Neuronal stem cell (in vitro differentiated cells): ENCODE measurements around the gene CACNA1C.

Experiments
- DNase-seq: peaks from one replicate; pipeline ENCODE4 v3.0.0-alpha.2; 2013; ENCODE audit warnings: low spot score
- H2AFZ ChIP-seq: one replicate; pipeline ENCODE4 v1.6.1; 2013; ENCODE audit warnings: mild to moderate bottlenecking, low read length, inconsistent platforms
- H2AK5ac ChIP-seq: 2 replicates; pipeline ENCODE4 v1.6.1; 2013; ENCODE audit warnings: low read depth, mild to moderate bottlenecking, inconsistent platforms, low read length, moderate library complexity, mixed read lengths
- H2BK120ac ChIP-seq: 2 replicates; pipeline ENCODE4 v1.6.1; 2013; ENCODE audit warnings: low read depth, mild to moderate bottlenecking, inconsistent platforms, low read length, moderate library complexity, mixed read lengths
- H2BK12ac ChIP-seq: one replicate; pipeline ENCODE4 v1.6.1; 2013; ENCODE audit warnings: low read length, inconsistent platforms
- H2BK15ac ChIP-seq: 2 replicates; pipeline ENCODE4 v1.6.1; 2013; ENCODE audit warnings: mild to moderate bottlenecking, low read length, inconsistent platforms, mixed read lengths
- H2BK5ac ChIP-seq: one replicate; pipeline ENCODE4 v1.6.1; 2013; ENCODE audit warnings: inconsistent platforms, mild to moderate bottlenecking, low read length, moderate library complexity
- H3K14ac ChIP-seq: one replicate; pipeline ENCODE4 v1.6.1; 2013; ENCODE audit warnings: low read length, inconsistent platforms
- H3K18ac ChIP-seq: 2 replicates; pipeline ENCODE4 v1.6.1; 2013; ENCODE audit warnings: low read length, inconsistent platforms
- H3K23ac ChIP-seq: 2 replicates; pipeline ENCODE4 v1.6.1; 2013; ENCODE audit warnings: low read depth, mild to moderate bottlenecking, mixed read lengths, low read length, inconsistent platforms; ENCODE audit not compliant: poor library complexity
- H3K27ac ChIP-seq: replicated peaks from 3 replicates; pipeline ENCODE4 v1.5.1; 2013; ENCODE audit warnings: low read length, inconsistent platforms
- H3K27me3 ChIP-seq, 3 experiments: 2 replicates each; pipeline ENCODE4 v1.6.1; 2013; ENCODE audit warnings: low read length in 3 of 3, mild to moderate bottlenecking in 2 of 3, inconsistent platforms in 1 of 3, low read depth in 1 of 3, mixed read lengths in 1 of 3, moderate library complexity in 1 of 3; ENCODE audit not compliant: control insufficient read depth in 3 of 3, insufficient read depth in 3 of 3
- H3K36me3 ChIP-seq, 2 donors: replicated peaks in 1 of 2; 2 replicates each; pipeline ENCODE4 v1.6.1; 2013; ENCODE audit warnings: low read length in 2 of 2; ENCODE audit not compliant: control insufficient read depth in 2 of 2, insufficient read depth in 2 of 2
- H3K4ac ChIP-seq: 2 replicates; pipeline ENCODE4 v1.6.1; 2013; ENCODE audit warnings: inconsistent platforms, mild to moderate bottlenecking, low read length, moderate library complexity
- H3K4me1 ChIP-seq, 2 donors: 1 replicate in 1 of 2; 2 replicates in 1 of 2; pipeline ENCODE4 v1.6.1; 2013; ENCODE audit warnings: low read length in 2 of 2, low read depth in 1 of 2; ENCODE audit not compliant: control insufficient read depth in 2 of 2, insufficient read depth in 1 of 2
- H3K4me2 ChIP-seq: one replicate; pipeline ENCODE4 v1.6.1; 2013; ENCODE audit warnings: mild to moderate bottlenecking, low read length, inconsistent platforms; ENCODE audit not compliant: insufficient read depth, poor library complexity, severe bottlenecking
- H3K4me3 ChIP-seq, 2 donors: 2 replicates each; pipeline ENCODE4 v1.5.1; 2013; ENCODE audit warnings: low read length in 2 of 2, mild to moderate bottlenecking in 2 of 2, inconsistent platforms in 1 of 2, moderate library complexity in 1 of 2
- H3K79me1 ChIP-seq: one replicate; pipeline ENCODE4 v1.6.1; 2013; ENCODE audit warnings: low read depth, mild to moderate bottlenecking, inconsistent platforms, low read length, moderate library complexity
- H3K9ac ChIP-seq: one replicate; pipeline ENCODE4 v1.6.1; 2013; ENCODE audit warnings: mild to moderate bottlenecking, low read depth, low read length, inconsistent platforms; ENCODE audit not compliant: poor library complexity
- H3K9me3 ChIP-seq, 2 donors: replicated peaks in 1 of 2; 2 replicates each; pipeline versions ENCODE3 to v1.6.1; 2013; ENCODE audit warnings: low read length in 2 of 2, mild to moderate bottlenecking in 2 of 2, inconsistent platforms in 1 of 2, low read depth in 1 of 2, mixed read lengths in 1 of 2, moderate library complexity in 1 of 2; ENCODE audit not compliant: control insufficient read depth in 2 of 2, insufficient read depth in 1 of 2
- H4K8ac ChIP-seq: one replicate; pipeline ENCODE4 v1.6.1; 2013; ENCODE audit warnings: low read depth, mild to moderate bottlenecking, inconsistent platforms, low read length, moderate library complexity
- H4K91ac ChIP-seq: one replicate; pipeline ENCODE4 v1.6.1; 2013; ENCODE audit warnings: low read length, low read depth, mild to moderate bottlenecking, inconsistent platforms; ENCODE audit not compliant: poor library complexity
- WGBS, 2 donors: extraction: QIAGEN DNeasy Blood & Tissue Kit; methylation state at CpG; one replicate each; pipeline ENCODE4 v1.1.7; 2013; ENCODE audit warnings: missing lambda C conversion rate in 2 of 2, mixed read lengths in 1 of 2; ENCODE audit not compliant: insufficient read length in 2 of 2, insufficient replicate concordance in 1 of 2; ENCODE audit errors: extremely low coverage in 2 of 2; 5-methylcytosine and 5-hydroxymethylcytosine counted together

The CACNA1C gene

DNA sequence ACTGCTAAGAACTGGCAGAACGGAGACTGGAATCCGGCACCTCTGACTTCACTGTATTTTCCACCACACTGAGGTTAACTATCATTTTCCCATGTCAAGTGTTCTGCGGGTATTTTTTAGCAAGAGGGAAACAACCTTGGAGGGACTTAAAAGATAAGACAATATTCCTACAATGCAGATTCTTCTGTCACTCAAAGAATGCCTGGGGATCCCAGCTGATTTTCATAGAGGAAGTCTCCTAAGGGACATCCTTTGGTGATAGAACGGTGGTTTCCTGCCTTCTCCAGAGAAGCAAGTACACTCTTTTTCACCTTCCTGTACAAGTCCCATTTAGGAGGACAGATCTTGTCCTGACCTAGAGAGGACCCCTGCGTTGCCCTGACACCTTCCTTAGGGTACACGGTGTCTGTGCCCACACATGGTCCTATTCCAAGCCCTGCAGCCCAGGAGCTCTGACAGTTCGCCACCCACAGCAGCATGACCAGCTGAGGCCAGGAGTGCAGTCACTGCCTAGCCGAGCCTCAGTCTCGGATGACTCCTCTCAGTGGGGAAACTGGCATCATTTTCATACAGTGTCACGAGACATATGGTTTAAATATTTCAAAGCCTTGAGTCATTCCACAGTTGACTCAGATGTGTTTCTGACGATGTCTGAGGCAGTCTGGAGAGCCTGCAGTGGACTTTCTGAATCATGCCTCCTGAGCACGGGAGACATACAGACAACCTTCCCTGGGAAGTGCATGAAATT is 560.7 kb downstream of the CACNA1C start:
- no peak overlapping the region for H3K14ac ChIP-seq
- no peaks in the 10 kb centered on the region for H3K79me1 ChIP-seq
- H4K8ac ChIP-seq = no peak overlapping the region
- H3K36me3 ChIP-seq = no peaks in the 10 kb centered on the region
- H4K91ac ChIP-seq = no peak overlapping the region
- no CpG with 5 or more reads among the region's 12 CpGs for WGBS, 2 donors
- H2BK120ac ChIP-seq = no peak overlapping the region
- H3K4ac ChIP-seq = no peak overlapping the region
- H3K9ac ChIP-seq = no peak overlapping the region
- H3K18ac ChIP-seq = no peak overlapping the region
- H3K27me3 ChIP-seq = no peaks in the 10 kb centered on the region
- H3K4me3 ChIP-seq = no peak overlapping the region
- peaks cover 0 to 2% of the 10 kb centered on the region in 2 donors for H3K9me3 ChIP-seq
- H2BK15ac ChIP-seq = no peak overlapping the region
- H3K4me1 ChIP-seq = peaks cover 0 to 9% of the 10 kb centered on the region in 2 donors
- H2BK5ac ChIP-seq = no peak overlapping the region
- H2AK5ac ChIP-seq = no peak overlapping the region
- no peak overlapping the region for H2BK12ac ChIP-seq
- H3K4me2 ChIP-seq = no peak overlapping the region
- no peak overlapping the region for H2AFZ ChIP-seq
- no peak overlapping the region for H3K23ac ChIP-seq
- H3K27ac ChIP-seq = no peak overlapping the region
- DNase-seq = no peak

DNA sequence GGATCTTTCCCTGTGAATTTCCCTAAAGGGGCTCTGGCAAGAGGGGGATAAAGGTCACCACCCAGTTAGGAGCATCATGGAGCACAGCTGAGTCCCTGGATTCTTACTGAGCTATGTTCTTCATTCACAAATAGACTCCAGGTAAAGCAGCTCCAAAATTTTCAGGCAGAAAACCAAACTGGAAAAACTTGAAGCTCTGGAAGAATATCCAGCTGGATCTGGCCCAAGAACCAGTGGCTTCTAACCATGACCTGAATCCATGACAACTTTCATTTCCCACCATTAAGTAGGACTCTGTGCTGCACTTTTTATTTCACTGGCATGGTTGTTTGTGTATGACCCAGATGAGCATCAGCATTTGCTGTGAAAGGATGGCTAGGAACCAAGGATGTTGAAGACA is 561.6 kb downstream of the CACNA1C start:
- DNase-seq = no peak
- Histone ChIP-seq H3K36me3 (no peaks in the 10 kb centered on the region), H3K9ac (no peak overlapping the region), H2BK5ac (no peak overlapping the region), H3K14ac (no peak overlapping the region), H4K91ac (no peak overlapping the region), H3K9me3 (peaks cover 0 to 2% of the 10 kb centered on the region in 2 donors), H4K8ac (no peak overlapping the region), H2BK12ac (no peak overlapping the region), H3K18ac (no peak overlapping the region), H3K79me1 (no peaks in the 10 kb centered on the region), H2AK5ac (no peak overlapping the region), H3K4me1 (peaks cover 0 to 9% of the 10 kb centered on the region in 2 donors), H3K4me2 (no peak overlapping the region), H2AFZ (no peak overlapping the region), H3K23ac (no peak overlapping the region), H2BK15ac (no peak overlapping the region), H3K27ac (no peak overlapping the region), H3K4ac (no peak overlapping the region), H2BK120ac (no peak overlapping the region), H3K4me3 (no peak overlapping the region), H3K27me3 (peaks cover 0 to 5% (median 0%) of the 10 kb centered on the region in 3 experiments)

DNA sequence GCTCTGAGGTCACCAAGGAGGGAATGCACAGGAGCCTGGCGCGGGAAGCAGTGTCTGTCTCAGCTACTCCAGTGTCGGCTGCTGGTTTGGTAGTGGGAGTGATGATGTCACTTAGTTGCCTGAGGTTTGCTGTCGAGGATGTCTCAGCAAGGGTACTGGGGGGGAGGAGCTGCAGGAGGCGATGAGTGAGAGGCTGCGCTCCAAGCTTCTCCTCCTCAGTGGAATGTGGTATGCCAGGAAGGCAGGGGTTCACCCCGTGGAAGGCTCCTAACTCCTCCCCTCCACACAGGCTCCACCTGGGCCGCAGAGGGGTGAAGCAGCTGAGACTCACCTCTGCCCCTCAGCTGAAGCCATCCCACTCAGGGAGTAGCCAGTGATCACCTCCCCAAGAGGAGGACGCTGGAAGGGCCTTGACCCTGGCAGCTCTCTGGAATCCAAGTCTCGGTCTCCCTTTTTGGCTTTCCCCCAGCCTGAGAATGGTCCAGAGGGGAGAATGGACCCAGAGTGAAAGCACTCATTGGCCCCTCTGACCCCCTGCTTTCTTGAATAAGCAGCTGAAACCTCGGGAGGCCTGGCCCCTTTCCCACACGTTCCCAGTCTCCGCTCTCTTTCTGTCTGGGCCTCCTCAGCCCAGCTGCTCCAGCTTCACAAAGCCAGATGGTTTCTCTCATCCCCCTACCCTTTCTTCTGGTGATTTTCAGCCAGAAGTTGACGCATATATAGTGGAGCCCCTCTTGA is 563.0 kb downstream of the CACNA1C start:
- Histone ChIP-seq H3K23ac (no peak overlapping the region), H3K27ac (no peak overlapping the region), H4K91ac (no peak overlapping the region), H3K27me3 (peaks cover 0 to 9% (median 0%) of the 10 kb centered on the region in 3 experiments), H2BK5ac (no peak overlapping the region), H3K9me3 (no peaks in the 10 kb centered on the region), H3K4me1 (peaks cover 0 to 9% of the 10 kb centered on the region in 2 donors), H2BK15ac (no peak overlapping the region), H2AFZ (no peak overlapping the region), H3K79me1 (no peaks in the 10 kb centered on the region), H3K14ac (no peak overlapping the region), H2AK5ac (no peak overlapping the region), H3K4me3 (no peak overlapping the region), H3K9ac (no peak overlapping the region), H4K8ac (no peak overlapping the region), H3K4ac (no peak overlapping the region), H3K36me3 (no peaks in the 10 kb centered on the region), H2BK120ac (no peak overlapping the region), H3K18ac (no peak overlapping the region), H3K4me2 (no peak overlapping the region), H2BK12ac (no peak overlapping the region)
- no peak for DNase-seq
- WGBS, 2 donors = no CpG with 5 or more reads among the region's 14 CpGs

DNA sequence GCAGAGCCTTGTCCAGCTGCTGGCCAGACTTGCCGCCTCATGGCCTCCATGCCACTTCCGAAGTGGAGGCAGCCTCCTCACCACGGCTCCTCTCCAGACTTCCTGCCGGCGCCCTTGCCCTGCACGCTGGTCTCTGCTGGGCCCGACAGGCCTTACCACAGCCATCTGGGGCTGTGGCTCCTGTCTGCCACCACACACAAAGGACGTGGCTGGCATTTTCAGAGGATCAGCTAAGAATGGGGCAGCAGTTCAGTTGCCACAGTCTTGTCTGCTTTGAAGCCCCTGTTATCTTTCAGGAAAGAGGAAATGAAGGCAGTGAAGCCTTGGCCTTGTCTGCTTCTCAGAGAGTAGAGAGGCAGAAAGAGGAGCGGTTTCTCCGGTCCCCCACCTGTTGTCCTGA is 564.0 kb downstream of the CACNA1C start:
- Histone ChIP-seq H3K4me3 (no peak overlapping the region), H3K9ac (no peak overlapping the region), H3K27ac (no peak overlapping the region), H3K9me3 (no peaks in the 10 kb centered on the region), H2BK12ac (no peak overlapping the region), H2BK15ac (no peak overlapping the region), H4K91ac (no peak overlapping the region), H3K4me2 (no peak overlapping the region), H2BK5ac (no peak overlapping the region), H2AK5ac (no peak overlapping the region), H2BK120ac (no peak overlapping the region), H4K8ac (no peak overlapping the region), H3K36me3 (no peaks in the 10 kb centered on the region), H3K4me1 (peaks cover 0 to 9% of the 10 kb centered on the region in 2 donors), H3K79me1 (no peaks in the 10 kb centered on the region), H3K4ac (no peak overlapping the region), H3K14ac (no peak overlapping the region), H3K27me3 (peaks cover 0 to 9% (median 0%) of the 10 kb centered on the region in 3 experiments), H3K23ac (no peak overlapping the region), H3K18ac (no peak overlapping the region), H2AFZ (no peak overlapping the region)
- no peak for DNase-seq
- no CpG with 5 or more reads among the region's 10 CpGs for WGBS, 2 donors
